DMS53 treated with DMSO at 0.1 percent for 48 hours (cell line): ENCODE results near the gene CNR1.
"Not testable (repeated sequence)": the region's sequence is repeated elsewhere in the genome, so short reads cannot be mapped to it uniquely, and the experiment has no call there.

Source experiments
- DNase-seq: peaks from one replicate; lab custom pipeline; 2025; ENCODE audit not compliant: unreplicated experiment; lab: John Stamatoyannopoulos, UW

CNR1 gene

DNA sequence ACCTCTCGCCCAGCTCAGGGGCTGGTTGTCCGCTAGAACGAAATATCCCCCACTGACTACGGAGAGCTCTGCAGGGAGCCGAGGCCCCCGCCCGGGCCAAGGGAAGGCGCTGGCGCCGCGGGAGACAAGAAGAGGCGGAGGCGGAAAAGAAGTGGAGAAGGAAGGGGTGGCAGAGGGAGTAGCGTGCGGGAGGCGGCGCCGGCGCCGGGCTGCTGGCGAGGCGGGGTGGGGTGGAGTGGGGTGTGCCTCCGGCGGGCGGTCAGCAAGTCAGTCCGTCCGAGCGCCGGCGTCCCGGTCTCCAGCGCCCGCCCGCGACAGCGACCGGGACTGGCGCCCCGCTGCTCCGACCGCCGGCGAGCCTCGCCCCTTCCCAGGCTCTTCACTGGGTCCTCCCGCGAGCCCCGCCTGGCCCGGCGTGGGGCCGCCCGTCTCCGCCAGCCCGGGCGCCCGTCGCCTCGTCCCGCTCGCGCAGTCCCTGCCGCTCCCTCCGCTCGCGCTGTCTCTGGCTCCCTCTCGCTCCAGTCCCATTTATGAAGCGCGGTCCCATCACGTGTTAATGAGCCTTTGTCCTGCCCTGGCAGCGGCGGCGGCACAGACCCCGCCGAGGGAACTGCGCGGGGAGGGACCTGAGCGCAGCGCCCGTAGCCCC lies at the start of gene CNR1:
TSS of gene CNR1 (minus strand) at position 504 of the 649 bp plus-strand sequence. CDS start 21,073 bp downstream, outside the sequence.
- DNase-seq, result peak; percentile 32

DNA sequence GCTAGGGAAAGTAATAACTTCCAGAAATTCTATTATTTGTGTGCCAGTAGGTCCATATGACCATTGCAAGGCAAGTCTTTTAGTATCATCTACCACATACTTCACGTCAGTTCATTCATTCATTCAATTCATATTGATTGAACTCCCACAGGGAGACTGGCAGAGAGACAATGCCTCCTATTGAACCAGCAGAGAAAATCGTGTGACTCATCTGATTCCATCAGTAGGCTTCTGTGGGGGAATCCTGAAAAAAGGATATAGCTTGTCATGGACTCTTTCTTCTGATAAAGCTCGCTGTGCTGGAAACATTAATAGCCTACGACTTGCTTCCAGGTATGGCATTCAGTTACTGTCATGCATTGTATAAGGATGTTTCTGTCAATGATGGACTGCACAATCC lies 45.3 kb upstream of the CNR1 start:
- no peak for DNase-seq

DNA sequence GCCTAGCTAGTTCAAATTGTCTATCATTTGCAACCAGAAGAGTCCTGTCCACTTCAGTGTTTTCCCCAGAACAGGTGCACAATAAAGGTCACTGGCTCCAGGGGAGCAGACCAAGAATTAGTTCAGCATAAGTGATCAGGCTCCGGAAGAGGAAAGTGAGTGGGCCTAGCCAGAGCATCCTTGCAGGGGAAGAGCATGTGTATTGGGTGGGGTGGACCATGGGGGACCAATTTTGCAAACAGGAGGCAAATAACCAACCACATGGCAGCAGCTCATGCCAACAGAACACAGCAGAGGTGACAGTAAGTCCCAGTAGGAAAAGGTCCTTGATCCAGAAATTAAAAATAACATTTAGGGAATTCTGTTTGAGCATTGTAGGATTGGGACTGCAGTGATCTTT lies 43.2 kb upstream of the CNR1 start:
- no peak for DNase-seq

DNA sequence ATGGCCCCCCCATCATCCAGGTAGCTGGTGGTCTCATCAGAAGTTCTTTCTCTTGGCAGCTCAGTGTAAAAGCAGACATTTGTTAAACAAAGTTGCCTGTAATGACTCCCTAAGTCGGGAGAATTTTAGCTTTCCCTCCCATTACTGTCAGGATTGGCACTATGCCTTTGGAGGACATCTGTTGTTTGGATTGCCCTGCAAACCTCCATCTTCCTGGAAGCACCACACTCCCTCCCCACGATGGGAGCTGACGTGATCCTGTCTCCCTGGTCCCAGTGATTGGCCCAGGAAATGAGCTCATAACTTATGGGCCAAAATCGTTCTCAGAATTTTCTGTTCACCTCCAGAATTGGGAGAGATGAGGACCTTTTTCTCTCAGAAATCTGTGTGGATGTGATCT lies 42.6 kb upstream of the CNR1 start:
- DNase-seq, result no peak

DNA sequence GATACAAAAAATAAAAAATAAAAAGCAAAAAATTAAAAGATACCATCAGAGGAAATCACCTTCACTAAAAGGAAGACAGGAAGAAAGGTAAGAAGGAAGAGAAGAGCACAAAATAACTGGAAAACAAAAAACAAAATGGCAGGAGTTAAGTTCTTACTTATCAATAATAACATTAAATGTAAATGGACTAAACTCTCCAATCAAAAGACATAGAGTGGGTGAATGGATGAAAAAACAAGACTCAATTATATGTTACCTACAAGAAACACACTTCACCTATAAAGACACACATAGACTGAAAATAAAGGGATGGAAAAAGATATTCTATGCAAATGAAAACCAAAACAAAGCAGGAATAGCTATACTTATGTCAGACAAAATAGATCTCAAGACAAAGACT lies 35.6 kb upstream of the CNR1 start:
- not testable (repeated sequence) for DNase-seq

DNA sequence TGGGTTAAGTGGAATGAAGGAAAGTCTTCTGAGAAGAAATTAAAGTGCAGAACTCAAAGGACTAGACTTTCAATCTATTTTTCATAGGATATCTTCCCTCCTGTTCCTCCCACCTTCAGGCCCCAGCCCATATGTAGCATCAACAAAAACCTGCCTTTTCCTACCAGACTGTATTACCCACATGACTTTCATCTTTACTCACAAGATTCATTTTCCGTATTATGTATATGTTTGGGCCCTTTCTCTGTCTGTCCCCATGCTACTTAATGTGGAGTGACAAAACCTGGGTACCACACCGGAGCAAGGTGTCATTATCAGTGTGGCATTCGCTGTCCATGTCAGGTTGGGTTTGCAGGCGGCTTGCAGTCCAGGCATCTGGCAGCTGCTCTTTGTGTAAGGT lies 18.8 kb upstream of the CNR1 start:
- DNase-seq, result no peak

DNA sequence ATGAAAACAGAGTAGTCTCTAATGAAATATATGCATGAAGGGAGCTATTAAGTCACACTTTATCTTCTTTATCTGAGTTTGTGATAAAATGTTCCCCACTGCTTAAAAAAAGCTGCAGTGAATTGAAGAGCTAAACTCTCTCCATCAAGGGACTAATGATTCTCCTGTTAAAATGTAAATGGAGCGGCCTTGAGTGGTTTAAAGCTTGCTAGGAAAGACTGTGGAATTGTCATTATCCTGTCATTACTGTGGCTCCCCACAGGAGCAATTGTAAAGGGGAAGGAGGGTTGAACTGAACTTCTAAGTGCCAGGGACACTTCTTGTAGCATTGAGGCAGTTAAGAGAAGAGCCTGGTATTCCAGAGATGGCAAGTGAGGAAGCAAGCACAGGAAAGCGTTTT lies 17.3 kb upstream of the CNR1 start:
- no peak for DNase-seq

DNA sequence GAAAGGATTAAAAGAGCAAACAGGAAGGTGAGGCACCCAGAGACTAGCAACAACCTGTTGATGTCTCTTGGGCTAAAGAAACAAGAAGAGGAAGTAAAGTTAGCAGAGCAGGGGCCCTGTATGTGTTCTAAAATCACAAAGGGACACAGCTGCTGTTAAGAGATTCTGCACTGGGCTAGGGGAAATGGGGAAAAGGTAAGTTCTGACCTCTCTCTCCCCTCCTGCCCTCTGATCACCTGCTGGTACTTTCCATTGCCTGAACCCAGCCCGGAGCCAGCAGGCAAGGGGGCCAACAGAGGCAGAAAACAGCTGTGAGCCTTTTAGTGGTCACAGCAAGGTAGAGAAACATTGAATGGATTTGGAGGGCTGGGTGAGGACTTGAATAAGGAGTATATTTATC lies 13.5 kb upstream of the CNR1 start:
- DNase-seq, result peak; percentile 2

DNA sequence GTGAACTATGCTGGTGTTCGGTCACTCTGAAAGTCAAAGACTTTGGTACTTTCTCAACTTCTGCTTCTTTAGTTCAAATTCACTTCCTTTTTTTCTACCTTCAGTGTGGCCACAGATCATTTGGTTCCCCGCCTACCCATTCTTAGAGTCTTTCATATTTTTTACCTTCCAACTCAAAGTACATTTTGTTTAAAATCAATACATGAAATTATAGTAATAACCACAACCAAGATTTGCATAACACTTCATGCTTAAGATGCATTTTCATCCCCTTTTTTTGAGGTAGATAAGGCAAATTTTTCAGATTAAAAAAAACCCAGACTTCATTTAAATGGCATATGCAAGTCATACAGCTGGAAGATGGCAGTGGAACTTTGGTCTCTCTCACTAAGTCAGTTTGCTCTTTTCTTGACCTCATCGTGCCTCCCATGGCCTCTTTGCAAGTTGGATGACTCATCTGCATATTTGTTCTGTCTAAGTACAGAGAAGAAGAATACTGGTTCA lies 11.9 kb upstream of the CNR1 start:
- peak; percentile 5 for DNase-seq

DNA sequence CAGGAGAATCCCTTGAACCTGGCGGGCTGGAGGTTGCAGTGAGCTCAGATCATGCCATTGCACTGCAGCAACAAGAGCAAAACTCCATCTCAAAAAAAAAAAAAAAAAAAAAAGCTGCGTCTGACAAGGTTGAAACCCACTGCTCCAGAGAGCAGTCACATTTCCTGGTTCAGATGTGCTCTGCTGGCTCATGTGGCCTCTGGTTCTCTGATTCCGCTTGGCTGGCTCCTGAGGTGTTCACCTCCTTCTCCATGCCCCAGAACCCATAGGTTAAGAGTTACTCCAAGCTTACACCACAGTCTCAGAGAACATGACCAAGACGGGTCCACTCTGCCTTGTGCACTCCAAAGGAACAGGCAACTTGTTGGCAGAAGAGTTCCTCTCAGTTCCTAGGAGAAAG lies 8.8 kb upstream of the CNR1 start:
- no peak for DNase-seq

DNA sequence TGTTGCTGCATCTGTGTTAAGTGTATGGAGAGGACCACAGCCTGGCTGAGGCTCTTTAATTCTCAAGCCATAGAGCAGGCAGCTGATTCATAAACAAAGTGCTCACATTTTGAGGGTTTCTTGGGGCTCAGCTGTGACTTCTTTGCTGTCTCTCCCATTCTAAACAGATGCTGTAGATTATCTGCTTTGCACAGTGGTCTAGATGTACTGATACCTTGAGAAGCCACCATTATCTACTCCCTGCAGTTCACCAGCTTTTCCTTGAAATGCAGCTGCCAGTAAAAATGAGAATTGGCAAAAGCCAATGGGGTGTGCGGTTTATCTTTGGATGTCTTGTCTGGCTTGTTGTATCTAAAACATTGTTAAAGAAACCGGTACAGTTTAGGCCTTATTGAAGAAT lies 5.2 kb upstream of the CNR1 start:
- no peak for DNase-seq

DNA sequence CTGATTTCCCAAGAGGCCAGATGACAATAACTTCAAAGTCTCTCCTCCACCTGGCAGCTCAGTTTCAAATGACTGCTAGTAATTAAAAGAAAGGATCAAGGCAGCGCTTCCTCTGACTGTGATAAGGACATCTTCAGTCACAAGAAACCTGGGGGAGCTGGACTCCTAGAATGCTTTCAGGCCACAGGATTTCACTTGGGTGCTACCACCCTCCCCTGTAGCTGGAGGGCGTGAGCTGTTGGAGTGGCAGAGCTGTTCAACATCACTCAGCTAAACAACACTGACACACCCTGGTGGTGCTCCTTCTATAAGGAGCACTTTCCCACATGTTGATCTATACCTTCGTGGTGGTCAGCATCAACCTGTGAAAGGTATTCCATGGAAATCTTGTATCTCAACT lies 2.2 kb upstream of the CNR1 start:
- DNase-seq, result no peak

DNA sequence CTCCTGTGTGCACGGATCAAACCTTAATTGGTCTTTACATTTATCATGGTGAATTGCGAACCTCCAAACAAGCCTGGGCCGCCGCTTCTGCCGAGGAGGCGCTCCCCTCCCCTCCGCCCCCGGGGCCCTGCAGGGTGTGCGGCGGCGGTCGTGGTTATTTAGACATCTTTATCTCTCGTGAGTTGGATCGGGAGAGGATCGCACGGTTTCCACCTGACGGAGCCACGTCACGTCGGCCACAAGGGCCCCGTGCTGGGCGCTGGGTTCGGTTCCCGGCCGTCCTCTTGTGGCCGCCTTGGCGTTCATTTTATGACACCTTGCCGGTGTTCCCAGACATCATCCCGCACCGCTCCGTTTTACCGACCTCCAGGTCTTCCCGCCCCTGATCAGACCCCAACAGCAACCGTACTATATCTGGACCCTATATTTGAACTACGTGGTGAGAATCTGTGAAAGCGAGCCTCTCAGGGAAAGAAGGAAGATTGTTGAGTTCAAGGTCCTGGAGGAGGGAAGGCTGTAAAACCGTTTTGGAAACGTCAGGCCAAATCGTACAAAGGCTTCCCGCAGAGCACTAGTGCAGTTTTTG lies 1.3 kb upstream of the CNR1 start:
- no peak for DNase-seq

DNA sequence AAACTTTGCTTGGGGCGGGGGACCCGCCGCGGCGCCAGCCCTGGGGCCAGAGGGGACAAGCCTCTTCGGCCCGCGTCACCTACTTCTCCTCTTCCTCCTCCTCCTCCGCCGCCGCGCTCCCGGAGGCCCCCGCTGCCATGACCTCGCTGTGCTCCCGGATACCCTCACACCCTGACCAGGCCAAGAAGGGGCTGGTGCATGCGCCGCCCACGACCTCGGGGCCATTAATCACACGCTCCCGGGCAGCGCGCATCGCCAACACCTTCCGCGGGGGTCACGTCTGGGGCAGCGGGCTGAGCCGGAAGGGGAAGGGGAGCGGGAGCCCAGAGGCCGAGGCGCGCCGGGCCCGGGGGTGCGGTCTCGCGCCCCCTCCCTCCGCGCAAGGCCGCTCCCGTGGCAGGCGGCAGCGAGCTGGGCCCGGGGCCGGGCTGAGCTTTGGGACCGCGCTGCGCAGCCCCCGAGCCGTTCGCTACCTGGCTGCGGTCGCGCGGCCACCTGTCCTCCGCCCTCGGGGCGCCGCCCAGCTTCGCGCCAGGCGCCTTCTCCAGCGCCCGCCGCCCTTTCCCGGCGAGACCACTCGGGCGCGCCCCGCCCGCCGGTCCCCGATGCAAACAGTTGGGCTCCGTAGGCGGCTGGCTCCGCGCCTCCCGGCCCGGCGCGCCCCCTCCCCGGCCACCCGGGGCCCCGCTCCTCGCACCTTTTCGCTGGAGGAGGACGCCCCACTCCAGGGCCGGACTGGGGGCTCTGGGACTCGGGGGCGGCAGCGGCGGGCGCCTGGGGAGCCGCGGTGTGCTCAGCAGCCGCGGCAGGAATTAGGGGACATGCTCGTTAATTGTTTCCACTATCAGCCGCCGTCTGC lies 575 bp upstream of the CNR1 start:
- no peak for DNase-seq

DNA sequence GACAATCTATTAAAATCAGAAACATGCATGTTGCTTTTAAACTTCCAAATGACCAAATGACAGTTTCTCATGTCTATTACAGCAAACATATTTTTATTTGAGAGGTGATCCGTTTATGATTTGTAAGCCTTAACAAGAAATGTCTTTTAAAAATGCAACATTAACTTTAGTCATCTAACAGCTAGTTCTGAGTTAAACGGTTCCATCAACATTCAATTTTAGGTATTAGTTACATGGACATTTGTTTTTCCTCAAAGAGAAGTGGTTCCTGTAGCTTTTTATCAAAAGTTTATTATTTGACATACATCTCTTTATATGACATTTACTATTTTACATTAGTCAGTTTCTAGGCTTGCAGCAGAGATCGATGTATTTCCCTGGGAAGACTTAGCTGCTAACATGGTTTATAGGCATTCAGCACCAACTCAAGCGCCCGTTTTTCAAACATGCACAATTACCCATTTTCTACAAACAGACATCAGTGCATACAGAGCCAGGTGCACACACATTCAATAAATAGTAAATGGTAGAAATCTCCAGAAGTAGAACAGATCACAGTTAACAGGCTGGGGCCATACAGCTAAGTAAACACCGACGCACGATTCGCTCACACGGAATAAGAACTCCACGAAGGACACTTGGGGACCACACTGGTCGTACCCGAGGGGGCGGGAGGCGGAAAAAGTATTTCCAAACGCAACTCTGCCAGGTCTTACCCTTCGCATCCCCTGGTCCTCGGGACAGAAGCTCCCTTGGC lies 882 bp downstream of the CNR1 start:
- peak; percentile 20 for DNase-seq

DNA sequence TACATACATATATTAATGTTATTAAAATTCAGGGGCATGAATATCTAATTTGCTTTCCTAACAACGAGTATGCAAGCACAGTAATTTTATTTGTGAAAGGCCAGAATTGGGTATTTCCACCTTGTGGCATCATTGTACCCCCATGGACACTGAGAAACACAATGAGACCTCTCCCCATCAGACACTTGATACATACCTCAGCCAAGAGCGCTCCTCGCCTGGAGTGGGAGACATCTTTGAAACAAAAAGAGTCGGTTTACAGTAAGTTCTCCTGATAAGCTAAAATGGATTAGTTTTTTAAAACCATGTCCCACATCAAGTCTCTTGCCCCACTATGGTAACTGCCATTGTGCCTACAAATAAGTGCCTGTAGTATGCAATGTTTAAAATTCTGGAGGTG lies 2.1 kb downstream of the CNR1 start:
- DNase-seq, result no peak

DNA sequence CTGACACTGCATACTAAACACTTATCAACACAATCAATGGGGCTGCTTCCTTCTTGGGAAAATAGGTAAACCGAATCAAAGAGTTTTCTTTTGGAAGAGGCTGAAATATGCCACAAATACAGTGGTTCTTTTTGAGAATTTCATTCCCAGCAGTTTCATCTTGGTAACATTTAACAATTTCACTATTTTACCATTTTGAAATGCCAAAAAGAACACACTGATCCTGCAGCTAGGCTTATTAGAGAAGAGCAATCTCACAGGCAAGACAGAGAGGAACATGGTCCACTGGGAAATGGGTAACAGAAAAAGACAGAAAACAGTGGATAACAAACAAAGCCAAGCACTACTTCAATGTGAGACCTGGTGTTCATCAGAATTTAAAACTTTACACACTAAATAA lies 2.5 kb downstream of the CNR1 start:
- no peak for DNase-seq

DNA sequence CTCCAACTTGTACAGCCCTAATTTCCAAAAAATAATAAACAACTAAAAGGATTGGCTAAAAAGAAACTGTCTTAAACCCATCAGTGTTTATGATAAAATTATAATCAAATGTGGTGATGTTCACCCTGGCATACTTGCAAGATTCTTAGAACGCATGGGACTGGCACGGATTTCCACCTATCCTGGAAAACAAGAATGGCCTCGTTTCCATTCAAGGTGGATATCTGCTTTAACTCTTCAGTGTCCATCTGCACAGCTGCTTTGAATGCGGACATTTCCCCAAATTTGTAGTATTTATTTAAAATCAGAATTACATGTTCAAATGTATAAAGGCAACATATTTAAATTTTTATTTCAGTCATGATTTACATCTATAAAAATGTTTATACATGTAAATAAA lies 4.2 kb downstream of the CNR1 start:
- DNase-seq, result no peak

DNA sequence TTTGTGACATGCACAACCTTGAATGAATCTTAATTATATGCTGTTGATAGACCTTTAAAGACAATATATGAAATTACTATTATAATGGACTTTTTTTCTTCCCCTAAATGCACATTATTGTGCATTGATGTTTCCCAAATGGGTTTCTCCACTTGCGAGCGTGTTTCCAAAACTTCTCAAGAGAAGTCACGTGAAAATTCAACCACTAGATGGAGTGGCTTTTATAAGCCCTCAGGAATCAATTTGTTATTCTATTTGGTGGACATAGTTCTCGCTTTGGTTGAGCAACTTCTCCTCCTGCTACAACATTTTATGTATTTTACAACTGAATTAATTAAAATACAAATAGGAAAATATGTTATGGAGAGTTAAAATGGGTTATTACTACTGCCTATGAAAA lies 9.0 kb downstream of the CNR1 start:
- DNase-seq, result no peak

DNA sequence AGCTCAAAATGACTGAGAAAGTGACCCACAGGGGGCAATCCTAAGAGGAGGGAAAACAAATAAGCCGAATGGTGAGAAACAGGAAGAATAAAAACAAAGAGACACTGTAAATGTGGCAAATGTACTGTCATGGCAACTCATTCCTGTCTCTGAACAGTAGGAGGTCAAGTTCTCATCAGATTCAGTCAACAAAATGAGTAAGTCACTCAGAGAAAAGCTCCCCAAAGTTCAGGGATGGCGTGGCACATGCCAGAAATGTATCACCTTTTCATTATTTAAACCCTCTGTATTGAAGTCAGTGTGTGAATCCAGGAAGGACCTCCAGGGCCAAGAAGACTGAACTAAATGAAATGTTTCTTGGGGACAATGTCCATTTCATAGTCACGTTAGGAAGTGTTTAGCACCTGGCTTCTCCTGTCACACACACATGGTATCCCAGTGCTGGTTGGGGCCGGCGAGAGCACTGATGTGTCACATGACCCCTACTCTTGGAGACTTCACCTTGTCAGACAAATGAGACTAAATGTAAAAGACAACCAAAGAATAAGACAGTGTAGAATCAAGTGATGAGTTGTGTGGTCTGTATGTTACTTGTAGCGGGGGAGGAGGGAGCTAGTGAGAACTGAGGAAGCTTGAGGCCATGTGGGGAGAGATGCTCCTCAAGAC lies 20.7 kb downstream of the CNR1 start:
- DNase-seq, result no peak
